Measurements from ENCODE around the gene ZBTB46.

Gene ZBTB46

GRCh38 chr20:63747622-63748069 is 83.4 kb downstream of the ZBTB46 start:
- no peak for TF ChIP-seq CTCF (IDR thresholded peaks at IDR 0.05; ENCODE audit: extremely low read depth, missing control alignments)
- peak; percentile 39 for DNase-seq (ENCODE audit: low spot score)

GRCh38 chr20:63746751-63747315 is 84.2 kb downstream of the ZBTB46 start:
- no peak for TF ChIP-seq CTCF (IDR thresholded peaks at IDR 0.05; ENCODE audit: extremely low read depth, missing control alignments)
- DNase-seq (ENCODE audit: low spot score), result peak; percentile 15

GRCh38 chr20:63745961-63746731 is 84.9 kb downstream of the ZBTB46 start:
- TF ChIP-seq CTCF (IDR thresholded peaks at IDR 0.05; ENCODE audit: extremely low read depth, missing control alignments), result no peak
- DNase-seq (ENCODE audit: low spot score), result peak; percentile 30

GRCh38 chr20:63745424-63745805 is 85.6 kb downstream of the ZBTB46 start:
- TF ChIP-seq CTCF (IDR thresholded peaks at IDR 0.05; ENCODE audit: extremely low read depth, missing control alignments), result no peak
- peak; percentile 28 for DNase-seq (ENCODE audit: low spot score)

- DNase-seq (ENCODE audit: low spot score), result no peak
Measured at GRCh38 chr20:63744574-63745423, 86.3 kb downstream of the ZBTB46 start.

GRCh38 chr20:63744158-63744557 is 86.9 kb downstream of the ZBTB46 start:
- no peak for DNase-seq (ENCODE audit: low spot score)
- no peak for TF ChIP-seq CTCF (IDR thresholded peaks at IDR 0.05; ENCODE audit: extremely low read depth, missing control alignments)

More at GRCh38 chr20:63744574-63745423, 86.3 kb downstream of the ZBTB46 start:
- TF ChIP-seq CTCF (IDR thresholded peaks at IDR 0.05; ENCODE audit: extremely low read depth, missing control alignments), result no peak
